Neuronal stem cell (in vitro differentiated cells): ENCODE measurements around the gene N4BP3.

Experiments used
- DNase-seq: peaks from one replicate; pipeline ENCODE4 v3.0.0-alpha.2; 2013; ENCODE audit warnings: low spot score
- H2AFZ ChIP-seq: one replicate; pipeline ENCODE4 v1.6.1; 2013; ENCODE audit warnings: mild to moderate bottlenecking, low read length, inconsistent platforms
- H2AK5ac ChIP-seq: 2 replicates; pipeline ENCODE4 v1.6.1; 2013; ENCODE audit warnings: low read depth, mild to moderate bottlenecking, inconsistent platforms, low read length, moderate library complexity, mixed read lengths
- H2BK120ac ChIP-seq: 2 replicates; pipeline ENCODE4 v1.6.1; 2013; ENCODE audit warnings: low read depth, mild to moderate bottlenecking, inconsistent platforms, low read length, moderate library complexity, mixed read lengths
- H2BK12ac ChIP-seq: one replicate; pipeline ENCODE4 v1.6.1; 2013; ENCODE audit warnings: low read length, inconsistent platforms
- H2BK15ac ChIP-seq: 2 replicates; pipeline ENCODE4 v1.6.1; 2013; ENCODE audit warnings: mild to moderate bottlenecking, low read length, inconsistent platforms, mixed read lengths
- H2BK5ac ChIP-seq: one replicate; pipeline ENCODE4 v1.6.1; 2013; ENCODE audit warnings: inconsistent platforms, mild to moderate bottlenecking, low read length, moderate library complexity
- H3K14ac ChIP-seq: one replicate; pipeline ENCODE4 v1.6.1; 2013; ENCODE audit warnings: low read length, inconsistent platforms
- H3K18ac ChIP-seq: 2 replicates; pipeline ENCODE4 v1.6.1; 2013; ENCODE audit warnings: low read length, inconsistent platforms
- H3K23ac ChIP-seq: 2 replicates; pipeline ENCODE4 v1.6.1; 2013; ENCODE audit warnings: low read depth, mild to moderate bottlenecking, mixed read lengths, low read length, inconsistent platforms; ENCODE audit not compliant: poor library complexity
- H3K27ac ChIP-seq: replicated peaks from 3 replicates; pipeline ENCODE4 v1.5.1; 2013; ENCODE audit warnings: low read length, inconsistent platforms
- H3K27me3 ChIP-seq, 3 experiments: 2 replicates each; pipeline ENCODE4 v1.6.1; 2013; ENCODE audit warnings: low read length in 3 of 3, mild to moderate bottlenecking in 2 of 3, inconsistent platforms in 1 of 3, low read depth in 1 of 3, mixed read lengths in 1 of 3, moderate library complexity in 1 of 3; ENCODE audit not compliant: control insufficient read depth in 3 of 3, insufficient read depth in 3 of 3
- H3K36me3 ChIP-seq, 2 donors: replicated peaks in 1 of 2; 2 replicates each; pipeline ENCODE4 v1.6.1; 2013; ENCODE audit warnings: low read length in 2 of 2; ENCODE audit not compliant: control insufficient read depth in 2 of 2, insufficient read depth in 2 of 2
- H3K4ac ChIP-seq: 2 replicates; pipeline ENCODE4 v1.6.1; 2013; ENCODE audit warnings: inconsistent platforms, mild to moderate bottlenecking, low read length, moderate library complexity
- H3K4me1 ChIP-seq, 2 donors: 1 replicate in 1 of 2; 2 replicates in 1 of 2; pipeline ENCODE4 v1.6.1; 2013; ENCODE audit warnings: low read length in 2 of 2, low read depth in 1 of 2; ENCODE audit not compliant: control insufficient read depth in 2 of 2, insufficient read depth in 1 of 2
- H3K4me2 ChIP-seq: one replicate; pipeline ENCODE4 v1.6.1; 2013; ENCODE audit warnings: mild to moderate bottlenecking, low read length, inconsistent platforms; ENCODE audit not compliant: insufficient read depth, poor library complexity, severe bottlenecking
- H3K4me3 ChIP-seq, 2 donors: 2 replicates each; pipeline ENCODE4 v1.5.1; 2013; ENCODE audit warnings: low read length in 2 of 2, mild to moderate bottlenecking in 2 of 2, inconsistent platforms in 1 of 2, moderate library complexity in 1 of 2
- H3K79me1 ChIP-seq: one replicate; pipeline ENCODE4 v1.6.1; 2013; ENCODE audit warnings: low read depth, mild to moderate bottlenecking, inconsistent platforms, low read length, moderate library complexity
- H3K9ac ChIP-seq: one replicate; pipeline ENCODE4 v1.6.1; 2013; ENCODE audit warnings: mild to moderate bottlenecking, low read depth, low read length, inconsistent platforms; ENCODE audit not compliant: poor library complexity
- H3K9me3 ChIP-seq, 2 donors: replicated peaks in 1 of 2; 2 replicates each; pipeline versions ENCODE3 to v1.6.1; 2013; ENCODE audit warnings: low read length in 2 of 2, mild to moderate bottlenecking in 2 of 2, inconsistent platforms in 1 of 2, low read depth in 1 of 2, mixed read lengths in 1 of 2, moderate library complexity in 1 of 2; ENCODE audit not compliant: control insufficient read depth in 2 of 2, insufficient read depth in 1 of 2
- H4K8ac ChIP-seq: one replicate; pipeline ENCODE4 v1.6.1; 2013; ENCODE audit warnings: low read depth, mild to moderate bottlenecking, inconsistent platforms, low read length, moderate library complexity
- H4K91ac ChIP-seq: one replicate; pipeline ENCODE4 v1.6.1; 2013; ENCODE audit warnings: low read length, low read depth, mild to moderate bottlenecking, inconsistent platforms; ENCODE audit not compliant: poor library complexity
- WGBS, 2 donors: extraction: QIAGEN DNeasy Blood & Tissue Kit; methylation state at CpG; one replicate each; pipeline ENCODE4 v1.1.7; 2013; ENCODE audit warnings: missing lambda C conversion rate in 2 of 2, mixed read lengths in 1 of 2; ENCODE audit not compliant: insufficient read length in 2 of 2, insufficient replicate concordance in 1 of 2; ENCODE audit errors: extremely low coverage in 2 of 2; 5-methylcytosine and 5-hydroxymethylcytosine counted together

N4BP3 gene

DNA sequence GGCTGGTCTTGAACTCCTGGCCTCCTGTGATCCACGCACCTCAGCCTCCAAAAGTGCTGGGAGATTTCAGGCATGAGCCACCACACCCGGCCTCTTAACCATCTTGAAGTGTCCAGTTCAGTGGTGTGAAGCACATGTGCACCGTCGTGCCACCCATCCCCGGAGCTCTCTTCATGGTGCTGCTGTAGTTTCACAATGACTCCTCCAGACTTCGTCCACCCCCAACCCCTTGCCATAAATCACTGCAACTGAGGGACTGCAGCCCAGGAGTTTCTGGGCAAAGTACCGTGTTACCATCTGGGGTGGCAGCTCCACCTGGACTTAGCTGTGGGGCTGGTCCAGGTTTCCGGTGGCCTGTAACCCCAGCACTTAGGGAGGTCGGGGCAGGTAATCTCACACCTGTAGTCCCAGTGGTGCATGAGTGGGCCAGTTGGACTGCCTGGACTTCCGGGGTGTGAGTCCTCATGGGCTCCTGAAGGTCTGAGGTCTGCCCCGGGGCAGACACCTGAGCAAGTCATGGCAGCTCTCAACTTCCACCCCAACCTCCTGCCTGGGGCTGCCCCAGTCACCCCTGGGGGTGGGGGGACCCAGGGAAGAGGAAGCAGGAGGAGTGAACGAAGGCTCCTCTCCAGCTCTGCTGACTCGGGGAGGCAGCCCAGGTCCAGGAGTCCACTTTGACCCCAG is 6.6 kb upstream of the N4BP3 start:
- no peak overlapping the region for H4K8ac ChIP-seq
- DNase-seq, result no peak
- no peak overlapping the region for H3K9ac ChIP-seq
- peak overlapping the region; percentile 15 for H2BK15ac ChIP-seq
- H3K4ac ChIP-seq, result no peak overlapping the region
- no peak overlapping the region for H3K4me2 ChIP-seq
- no peak overlapping the region for H2BK120ac ChIP-seq
- H2AK5ac ChIP-seq, result peak overlapping the region; percentile 96
- peak overlapping the region; percentile 66 for H3K18ac ChIP-seq
- peak overlapping the region; percentile 87 for H4K91ac ChIP-seq
- WGBS, 2 donors, result no CpG with 5 or more reads among the region's 13 CpGs
- no peaks in the 10 kb centered on the region for H3K79me1 ChIP-seq
- H3K9me3 ChIP-seq, result no peaks in the 10 kb centered on the region
- H3K36me3 ChIP-seq, result no peaks in the 10 kb centered on the region
- H3K23ac ChIP-seq, result no peak overlapping the region
- H3K4me3 ChIP-seq, result no peak overlapping the region
- H3K4me1 ChIP-seq, result peaks cover 5% of the 10 kb centered on the region in 2 donors
- H2BK5ac ChIP-seq, result no peak overlapping the region
- H3K14ac ChIP-seq, result no peak overlapping the region
- H3K27ac ChIP-seq, result no peak overlapping the region
- no peaks in the 10 kb centered on the region for H3K27me3 ChIP-seq
- H2BK12ac ChIP-seq, result no peak overlapping the region
- no peak overlapping the region for H2AFZ ChIP-seq

DNA sequence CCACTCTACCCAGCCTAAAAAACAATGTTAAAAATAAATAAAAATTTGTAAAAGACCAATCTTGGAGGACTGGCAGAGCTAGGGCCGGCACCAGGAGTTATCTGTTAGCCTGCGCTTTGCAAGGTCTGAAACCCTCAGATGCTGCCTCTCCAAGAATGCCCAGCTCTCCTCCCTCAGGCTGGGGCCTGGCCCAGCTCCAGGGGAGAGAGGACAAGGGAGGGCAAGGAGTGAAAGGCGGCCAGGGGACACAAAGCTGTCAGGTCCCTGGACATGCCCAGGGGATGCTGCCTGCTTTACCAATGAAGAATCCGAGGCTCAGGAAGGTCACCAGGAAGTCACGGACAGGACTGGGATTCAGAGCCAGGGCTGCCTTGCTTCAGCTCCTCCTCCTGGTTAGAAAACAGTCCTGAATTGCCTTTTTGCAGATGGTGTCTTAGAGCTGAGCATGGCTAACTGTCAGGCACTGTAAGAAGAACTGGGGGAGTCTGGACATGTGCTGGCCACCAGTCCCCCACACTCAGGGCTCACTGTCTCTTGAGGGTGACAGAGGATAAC is 5.5 kb upstream of the N4BP3 start:
- no peak overlapping the region for H2BK5ac ChIP-seq
- H2AFZ ChIP-seq, result peak overlapping the region; percentile 73
- H2BK12ac ChIP-seq, result no peak overlapping the region
- peak overlapping the region; percentile 66 for H3K14ac ChIP-seq
- H3K4me1 ChIP-seq, result peaks cover 5% of the 10 kb centered on the region in 2 donors
- H3K9me3 ChIP-seq, result peaks cover 2 to 7% of the 10 kb centered on the region in 2 donors
- no peaks in the 10 kb centered on the region for H3K36me3 ChIP-seq
- no peak for DNase-seq
- no peak overlapping the region for H4K91ac ChIP-seq
- no peak overlapping the region for H4K8ac ChIP-seq
- no peak overlapping the region for H2BK120ac ChIP-seq
- H2AK5ac ChIP-seq, result no peak overlapping the region
- no peak overlapping the region for H3K27ac ChIP-seq
- H3K79me1 ChIP-seq, result no peaks in the 10 kb centered on the region
- H3K27me3 ChIP-seq, result no peaks in the 10 kb centered on the region
- H3K9ac ChIP-seq, result no peak overlapping the region
- H2BK15ac ChIP-seq, result peak overlapping the region; percentile 61
- no peak overlapping the region for H3K18ac ChIP-seq
- no peak overlapping the region for H3K4me2 ChIP-seq
- H3K4me3 ChIP-seq, result no peak overlapping the region
- no peak overlapping the region for H3K4ac ChIP-seq
- WGBS, 2 donors, result no CpG with 5 or more reads among the region's 5 CpGs
- H3K23ac ChIP-seq, result no peak overlapping the region

DNA sequence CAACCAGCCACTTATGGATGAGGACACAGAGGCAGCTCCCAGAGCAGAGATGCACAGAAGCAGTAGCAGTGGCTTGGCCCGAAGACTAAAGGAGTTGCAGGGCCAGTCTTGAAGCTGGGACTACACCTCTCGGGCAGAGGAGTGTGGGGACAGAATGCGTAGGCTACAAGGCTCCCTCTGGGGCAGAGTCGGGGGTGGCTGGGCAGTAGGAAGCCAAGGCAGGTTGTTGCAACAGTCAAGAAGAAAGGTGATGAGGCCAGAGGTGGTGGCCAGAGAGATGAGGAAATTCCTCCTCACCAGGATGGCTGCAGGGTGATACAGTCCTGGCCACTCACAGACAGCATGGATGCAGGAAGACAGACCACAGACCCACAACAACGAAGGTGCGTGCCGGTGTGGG is 4.9 kb upstream of the N4BP3 start:
- Histone ChIP-seq H3K4me2 (no peak overlapping the region), H3K4me1 (peaks cover 5% of the 10 kb centered on the region in 2 donors), H3K27me3 (no peaks in the 10 kb centered on the region), H3K23ac (peak overlapping the region; percentile 52), H3K4ac (no peak overlapping the region), H2AK5ac (peak overlapping the region; percentile 64), H2BK5ac (no peak overlapping the region), H2BK15ac (peak overlapping the region; percentile 61), H3K14ac (peak overlapping the region; percentile 61), H3K9ac (peak overlapping the region; percentile 64), H3K79me1 (no peaks in the 10 kb centered on the region), H3K36me3 (no peaks in the 10 kb centered on the region), H2BK12ac (no peak overlapping the region), H2AFZ (peak overlapping the region; percentile 73), H3K18ac (peak overlapping the region; percentile 52), H3K9me3 (peaks cover 2 to 7% of the 10 kb centered on the region in 2 donors), H4K8ac (peak overlapping the region; percentile 44), H2BK120ac (no peak overlapping the region), H3K4me3 (no peak overlapping the region), H3K27ac (no peak overlapping the region), H4K91ac (no peak overlapping the region)
- no peak for DNase-seq
- no CpG with 5 or more reads among the region's 7 CpGs for WGBS, 2 donors

DNA sequence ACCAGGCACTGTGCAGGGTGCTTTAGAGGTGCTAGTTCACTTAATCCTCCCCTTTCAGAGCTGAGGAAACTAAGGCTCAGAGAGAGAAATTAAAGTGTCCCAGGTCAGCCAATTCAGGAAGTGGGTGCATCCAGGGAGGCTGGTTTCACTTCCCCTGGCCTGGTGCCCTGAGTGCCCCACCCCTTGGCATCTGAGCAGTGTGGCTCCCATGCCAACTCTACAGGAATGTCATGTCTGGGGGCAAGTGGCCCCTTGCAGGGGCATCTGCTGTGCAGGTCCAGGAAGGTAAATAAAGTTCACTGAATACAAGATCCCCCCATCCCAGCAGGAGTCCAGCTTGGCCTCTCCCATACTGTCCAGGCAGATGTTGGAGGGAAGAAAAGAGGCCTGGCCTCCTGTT is 4.4 kb upstream of the N4BP3 start:
- DNase-seq, result no peak
- H3K27ac ChIP-seq, result no peak overlapping the region
- H2BK15ac ChIP-seq, result no peak overlapping the region
- no peak overlapping the region for H3K23ac ChIP-seq
- no peaks in the 10 kb centered on the region for H3K36me3 ChIP-seq
- H2BK120ac ChIP-seq, result no peak overlapping the region
- H3K9ac ChIP-seq, result no peak overlapping the region
- H3K4me2 ChIP-seq, result no peak overlapping the region
- H2AFZ ChIP-seq, result no peak overlapping the region
- no peak overlapping the region for H2BK12ac ChIP-seq
- H3K4me3 ChIP-seq, result no peak overlapping the region
- H3K18ac ChIP-seq, result no peak overlapping the region
- no peak overlapping the region for H4K8ac ChIP-seq
- H3K9me3 ChIP-seq, result peaks cover 2 to 7% of the 10 kb centered on the region in 2 donors
- no peaks in the 10 kb centered on the region for H3K27me3 ChIP-seq
- no peaks in the 10 kb centered on the region for H3K79me1 ChIP-seq
- H3K4ac ChIP-seq, result no peak overlapping the region
- no peak overlapping the region for H3K14ac ChIP-seq
- H3K4me1 ChIP-seq, result peaks cover 5% of the 10 kb centered on the region in 2 donors
- no peak overlapping the region for H2BK5ac ChIP-seq
- H2AK5ac ChIP-seq, result peak overlapping the region; percentile 7
- no peak overlapping the region for H4K91ac ChIP-seq
